HepG2 (cell line): ENCODE data around the gene ZG16. TPM values are rescaled to one million over a fixed set of nuclear protein-coding genes. Genes with fewer than 3 reads are reported as not detected.
A peak's percentile ranks its signal among the peaks of the same experiment; 100 is the strongest.
"Not testable (repeated sequence)": the region's sequence is repeated elsewhere in the genome, so short reads cannot be mapped to it uniquely, and the experiment has no call there.

Source experiments
- ATAC-seq: fragments of 200-7000 bp; cut with Tn5 transposase; 3 replicates; pipeline ENCODE4 v1.9.1; 2020; ENCODE audit warnings: mild to moderate bottlenecking, moderate library complexity
- BruUV-seq: library from RNA; stranded (reverse); fragments of 400-500 nt; replicated peaks from 2 replicates; lab custom pipeline; 2021; lab: Mats Ljungman, UMichigan
- CTCF ChIA-PET: fragments of 300-600 bp; formaldehyde crosslinking; extraction: SDS; loops from one replicate; lab custom pipeline; 2021; ENCODE audit warnings: low total read pairs, inconsistent platforms, low intra/inter-chr PET ratio; lab: Yijun Ruan, JAX
- POLR2A ChIA-PET: fragments of 350-600 bp; sonication (Branson Sonifier 250); formaldehyde crosslinking; loops from one replicate; lab custom pipeline; 2020; ENCODE audit warnings: antibody characterized with exemption, inconsistent platforms; lab: Yijun Ruan, JAX
- DNase-seq: peaks from one replicate; pipeline ENCODE4 v3.0.0-alpha.2; 2015; ENCODE audit warnings: low spot score
- FAIRE-seq: peaks from 3 replicates; lab custom pipeline; 2011; peaks lifted over from hg19 to GRCh38; lab: Jason Lieb, UNC
- H2AFZ ChIP-seq: one replicate; pipeline ENCODE4 v1.6.1; 2011; ENCODE audit warnings: low read length, inconsistent platforms
- H3K27ac ChIP-seq: fragments of 300-600 bp; 3 replicates; pipeline ENCODE4 v1.8.0; 2011; ENCODE audit warnings: mixed run types, mild to moderate bottlenecking, mixed read lengths, low read length, inconsistent platforms; ENCODE audit not compliant: insufficient read depth; ENCODE audit errors: extremely low read length
- H3K27me3 ChIP-seq, 2 experiments: fragments of 200-600 bp in 1 of 2; 2 replicates in 1 of 2; 3 replicates in 1 of 2; pipeline versions ENCODE4 v1.6.0 to v1.8.0; 2011; ENCODE audit warnings: low read length in 2 of 2, mild to moderate bottlenecking in 2 of 2, moderate library complexity in 2 of 2, inconsistent platforms in 1 of 2; ENCODE audit not compliant: insufficient read depth in 2 of 2, control insufficient read depth in 1 of 2
- H3K36me3 ChIP-seq, 2 experiments: fragments of 200-600 bp in 1 of 2; replicated peaks in 1 of 2; 2 replicates in 1 of 2; 3 replicates in 1 of 2; pipeline versions ENCODE4 v1.5.1 to v1.8.0; 2011; ENCODE audit warnings: low read length in 2 of 2, inconsistent platforms in 1 of 2; ENCODE audit not compliant: insufficient read depth in 2 of 2, control insufficient read depth in 1 of 2
- H3K4me1 ChIP-seq: 2 replicates; pipeline ENCODE4 v1.5.1; 2012; ENCODE audit warnings: low read length, inconsistent platforms; ENCODE audit not compliant: insufficient read depth
- H3K4me2 ChIP-seq: 2 replicates; pipeline ENCODE4 v1.6.0; 2011; ENCODE audit warnings: low read depth, low read length, inconsistent platforms
- H3K4me3 ChIP-seq, 3 experiments: fragments of 200-600 bp in 1 of 3; sonication (generic), shearing (Covaris generic) in 1 of 3; replicated peaks in 1 of 3; 2 replicates each; pipeline ENCODE4 v1.5.1; 2011 to 2016; ENCODE audit warnings: low read length in 3 of 3, inconsistent platforms in 2 of 3, low read depth in 2 of 3, mild to moderate bottlenecking in 2 of 3, control low read depth in 1 of 3, mixed read lengths in 1 of 3; ENCODE audit not compliant: insufficient read depth in 1 of 3
- H3K79me2 ChIP-seq: one replicate; pipeline ENCODE4 v1.6.1; 2011; ENCODE audit warnings: low read length, inconsistent platforms; ENCODE audit not compliant: insufficient read depth
- H3K9ac ChIP-seq: 2 replicates; pipeline ENCODE4 v1.6.0; 2011; ENCODE audit warnings: mild to moderate bottlenecking, low read depth, low read length, inconsistent platforms; ENCODE audit not compliant: insufficient read depth
- H3K9me3 ChIP-seq: 2 replicates; pipeline ENCODE4 v1.5.1; 2012; ENCODE audit warnings: mild to moderate bottlenecking, low read length
- H4K20me1 ChIP-seq: 2 replicates; pipeline ENCODE4 v1.6.0; 2011; ENCODE audit warnings: inconsistent platforms, mild to moderate bottlenecking, low read length, moderate library complexity; ENCODE audit not compliant: insufficient read depth
- ZBTB38 ChIP-seq: sonication (generic); formaldehyde crosslinking; IDR thresholded peaks from 2 replicates; pipeline ENCODE4 v1.5.1; 2020; ENCODE audit warnings: mild to moderate bottlenecking, missing genetic modification reagents
- WGBS: methylation state at CpG from one replicate; pipeline ENCODE4 v1.1.6; 2017; ENCODE audit warnings: low lambda C conversion rate; 5-methylcytosine and 5-hydroxymethylcytosine counted together
- in situ Hi-C: cut with HindIII; loops from 2 replicates; pipeline ENCODE4 v1.10.0; 2017; ENCODE audit warnings: low pct_unique_long_range_greater_than_20kb; ENCODE audit not compliant: extremely low pct_ligation_motif_present
- intact Hi-C: fragments of 100-400 bp; cut with micrococcal nuclease; formaldehyde crosslinking; loops from one replicate; pipeline ENCODE4 v1.10.0; 2022; ENCODE audit not compliant: unreplicated experiment
- polyA plus RNA-seq, 8 experiments: library from polyadenylated mRNA; depleted of rRNA in 3 of 8; stranded (reverse) in 7 of 8; unstranded in 1 of 8; fragments of >200 nt; fragmentation: Illumina TruSeq in 4 of 8; extraction: Trizol in 4 of 8; gene quantifications; 2 replicates each; pipeline versions ENCODE4 v1.2.1 to v1.2.3, GENCODE V29; 2011 to 2016; ENCODE audit warnings: low read depth in 4 of 8, missing spikeins in 1 of 8, mixed read lengths in 1 of 8; ENCODE audit not compliant: insufficient read depth in 1 of 8
- total RNA-seq, 5 experiments: library from RNA; depleted of rRNA; stranded (reverse); fragments of >200 nt; fragmentation: Illumina TruSeq; extraction: Trizol; gene quantifications; 2 replicates each; pipeline ENCODE4 v1.2.3, GENCODE V29; 2016; ENCODE audit warnings: low read depth in 1 of 5
- TF ChIP-seq, protein P1 (sequence below): sonication (generic); formaldehyde crosslinking; IDR thresholded peaks from 2 replicates; pipeline ENCODE4 v1.9.0; 2022; ENCODE audit warnings: missing genetic modification reagents, mild to moderate bottlenecking, borderline replicate concordance
- TF ChIP-seq, protein P2 (sequence below): sonication (generic); formaldehyde crosslinking; IDR thresholded peaks from 2 replicates; pipeline ENCODE4 v1.5.1; 2020; ENCODE audit warnings: mild to moderate bottlenecking, missing genetic modification reagents, moderate library complexity
- TF ChIP-seq, protein P3 (sequence below): sonication (generic); formaldehyde crosslinking; IDR thresholded peaks from 2 replicates; pipeline ENCODE4 v1.4.0; 2020; ENCODE audit warnings: missing genetic modification reagents

ZG16 gene
- total and polyA plus RNA-seq, 2 of the 13 experiments (the other 11 are each of a cell fraction or from before 2014, with no cell fraction given), result 0.04 to 0.07 TPM

DNA sequence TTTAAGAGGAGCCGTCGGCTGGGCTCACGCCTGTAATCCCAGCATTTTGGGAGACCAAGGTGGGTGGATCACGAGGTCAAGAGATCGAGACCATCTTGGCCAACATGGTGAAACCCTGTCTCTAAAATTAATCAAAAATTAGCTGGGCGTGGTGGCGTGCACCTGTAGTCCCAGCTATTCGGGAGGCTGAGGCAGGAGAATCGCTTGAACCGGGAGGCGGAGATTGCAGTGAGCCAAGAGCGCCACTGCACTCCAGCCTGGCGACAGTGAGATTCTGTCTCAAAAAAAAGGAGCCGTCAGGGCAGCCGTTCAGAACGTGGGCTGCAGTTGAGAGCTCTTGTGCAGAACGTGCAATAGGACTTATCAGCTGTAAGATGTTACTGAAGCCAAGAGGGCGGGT, 15.1 kb downstream of the ZG16 start:
- H3K27ac ChIP-seq, ATAC-seq, DNase-seq, H3K9me3 ChIP-seq, in situ Hi-C loops, H3K9ac ChIP-seq, H3K27me3 ChIP-seq, H4K20me1 ChIP-seq, BruUV-seq, H2AFZ ChIP-seq, FAIRE-seq, CTCF ChIA-PET: not testable (repeated sequence)
- Histone ChIP-seq H3K4me1 (peaks cover 50% of the 10 kb centered on the region), H3K4me2 (peak overlapping the region; percentile 92), H3K4me3 (peak overlapping the region in 1 of 3 experiments; percentile 97; a peak in 1 of 6 replicates), H3K79me2 (peaks cover 64% of the 10 kb centered on the region), H3K36me3 (peaks cover 12 to 28% of the 10 kb centered on the region in 2 experiments)
- intact Hi-C loops, result loop anchor here (5.0 kb wide), 1 partner anchor 56 kb away; no protein-coding TSS in a partner anchor
- WGBS, result 95% methylated on average over 18 of the region's 18 CpGs
- TF ChIP-seq, protein P1, sequence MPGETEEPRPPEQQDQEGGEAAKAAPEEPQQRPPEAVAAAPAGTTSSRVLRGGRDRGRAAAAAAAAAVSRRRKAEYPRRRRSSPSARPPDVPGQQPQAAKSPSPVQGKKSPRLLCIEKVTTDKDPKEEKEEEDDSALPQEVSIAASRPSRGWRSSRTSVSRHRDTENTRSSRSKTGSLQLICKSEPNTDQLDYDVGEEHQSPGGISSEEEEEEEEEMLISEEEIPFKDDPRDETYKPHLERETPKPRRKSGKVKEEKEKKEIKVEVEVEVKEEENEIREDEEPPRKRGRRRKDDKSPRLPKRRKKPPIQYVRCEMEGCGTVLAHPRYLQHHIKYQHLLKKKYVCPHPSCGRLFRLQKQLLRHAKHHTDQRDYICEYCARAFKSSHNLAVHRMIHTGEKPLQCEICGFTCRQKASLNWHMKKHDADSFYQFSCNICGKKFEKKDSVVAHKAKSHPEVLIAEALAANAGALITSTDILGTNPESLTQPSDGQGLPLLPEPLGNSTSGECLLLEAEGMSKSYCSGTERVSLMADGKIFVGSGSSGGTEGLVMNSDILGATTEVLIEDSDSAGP, result peak; percentile 54; the same call in 1 of the 2 replicates
- TF ChIP-seq ZBTB38 (CRISPR knock-in tag), result peak; percentile 70; the same call in 1 of the 2 replicates
- TF ChIP-seq, protein P2, sequence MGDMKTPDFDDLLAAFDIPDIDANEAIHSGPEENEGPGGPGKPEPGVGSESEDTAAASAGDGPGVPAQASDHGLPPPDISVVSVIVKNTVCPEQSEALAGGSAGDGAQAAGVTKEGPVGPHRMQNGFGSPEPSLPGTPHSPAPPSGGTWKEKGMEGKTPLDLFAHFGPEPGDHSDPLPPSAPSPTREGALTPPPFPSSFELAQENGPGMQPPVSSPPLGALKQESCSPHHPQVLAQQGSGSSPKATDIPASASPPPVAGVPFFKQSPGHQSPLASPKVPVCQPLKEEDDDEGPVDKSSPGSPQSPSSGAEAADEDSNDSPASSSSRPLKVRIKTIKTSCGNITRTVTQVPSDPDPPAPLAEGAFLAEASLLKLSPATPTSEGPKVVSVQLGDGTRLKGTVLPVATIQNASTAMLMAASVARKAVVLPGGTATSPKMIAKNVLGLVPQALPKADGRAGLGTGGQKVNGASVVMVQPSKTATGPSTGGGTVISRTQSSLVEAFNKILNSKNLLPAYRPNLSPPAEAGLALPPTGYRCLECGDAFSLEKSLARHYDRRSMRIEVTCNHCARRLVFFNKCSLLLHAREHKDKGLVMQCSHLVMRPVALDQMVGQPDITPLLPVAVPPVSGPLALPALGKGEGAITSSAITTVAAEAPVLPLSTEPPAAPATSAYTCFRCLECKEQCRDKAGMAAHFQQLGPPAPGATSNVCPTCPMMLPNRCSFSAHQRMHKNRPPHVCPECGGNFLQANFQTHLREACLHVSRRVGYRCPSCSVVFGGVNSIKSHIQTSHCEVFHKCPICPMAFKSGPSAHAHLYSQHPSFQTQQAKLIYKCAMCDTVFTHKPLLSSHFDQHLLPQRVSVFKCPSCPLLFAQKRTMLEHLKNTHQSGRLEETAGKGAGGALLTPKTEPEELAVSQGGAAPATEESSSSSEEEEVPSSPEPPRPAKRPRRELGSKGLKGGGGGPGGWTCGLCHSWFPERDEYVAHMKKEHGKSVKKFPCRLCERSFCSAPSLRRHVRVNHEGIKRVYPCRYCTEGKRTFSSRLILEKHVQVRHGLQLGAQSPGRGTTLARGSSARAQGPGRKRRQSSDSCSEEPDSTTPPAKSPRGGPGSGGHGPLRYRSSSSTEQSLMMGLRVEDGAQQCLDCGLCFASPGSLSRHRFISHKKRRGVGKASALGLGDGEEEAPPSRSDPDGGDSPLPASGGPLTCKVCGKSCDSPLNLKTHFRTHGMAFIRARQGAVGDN (CRISPR knock-in tag), result peak; percentile 24; the same call in 1 of the 2 replicates
- TF ChIP-seq, protein P3, sequence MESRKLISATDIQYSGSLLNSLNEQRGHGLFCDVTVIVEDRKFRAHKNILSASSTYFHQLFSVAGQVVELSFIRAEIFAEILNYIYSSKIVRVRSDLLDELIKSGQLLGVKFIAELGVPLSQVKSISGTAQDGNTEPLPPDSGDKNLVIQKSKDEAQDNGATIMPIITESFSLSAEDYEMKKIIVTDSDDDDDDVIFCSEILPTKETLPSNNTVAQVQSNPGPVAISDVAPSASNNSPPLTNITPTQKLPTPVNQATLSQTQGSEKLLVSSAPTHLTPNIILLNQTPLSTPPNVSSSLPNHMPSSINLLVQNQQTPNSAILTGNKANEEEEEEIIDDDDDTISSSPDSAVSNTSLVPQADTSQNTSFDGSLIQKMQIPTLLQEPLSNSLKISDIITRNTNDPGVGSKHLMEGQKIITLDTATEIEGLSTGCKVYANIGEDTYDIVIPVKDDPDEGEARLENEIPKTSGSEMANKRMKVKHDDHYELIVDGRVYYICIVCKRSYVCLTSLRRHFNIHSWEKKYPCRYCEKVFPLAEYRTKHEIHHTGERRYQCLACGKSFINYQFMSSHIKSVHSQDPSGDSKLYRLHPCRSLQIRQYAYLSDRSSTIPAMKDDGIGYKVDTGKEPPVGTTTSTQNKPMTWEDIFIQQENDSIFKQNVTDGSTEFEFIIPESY, result peak; percentile 54; the same call in 1 of the 2 replicates
- POLR2A ChIA-PET, result interaction anchor here (2.3 to 4.0 kb wide), 3 partner anchors 11 to 23 kb away, joined by 11 to 36 read pairs (median 14); partner anchors contain the start of genes MAZ and PAGR1
